IPS-18a (cell line): ENCODE results near the gene TRMT1.

Source experiments
- H3K27ac ChIP-seq: one replicate; pipeline ENCODE4 v1.5.1; 2013; ENCODE audit warnings: low read length
- H3K27me3 ChIP-seq: one replicate; pipeline ENCODE4 v1.6.1; 2013; ENCODE audit warnings: mild to moderate bottlenecking, low read length; ENCODE audit not compliant: control insufficient read depth, insufficient read depth
- H3K36me3 ChIP-seq: one replicate; pipeline ENCODE4 v1.6.1; 2013; ENCODE audit warnings: low read depth, low read length; ENCODE audit not compliant: control insufficient read depth
- H3K4me1 ChIP-seq: one replicate; pipeline ENCODE4 v1.6.1; 2013; ENCODE audit warnings: low read depth, low read length; ENCODE audit not compliant: control insufficient read depth
- H3K4me3 ChIP-seq: one replicate; pipeline ENCODE4 v1.5.1; 2013; ENCODE audit warnings: low read length
- H3K9ac ChIP-seq: one replicate; pipeline ENCODE4 v1.6.1; 2013; ENCODE audit warnings: mild to moderate bottlenecking, low read length, moderate library complexity
- H3K9me3 ChIP-seq: one replicate; pipeline ENCODE4 v1.6.1; 2013; ENCODE audit warnings: low read depth, low read length; ENCODE audit not compliant: control insufficient read depth

The TRMT1 gene

DNA sequence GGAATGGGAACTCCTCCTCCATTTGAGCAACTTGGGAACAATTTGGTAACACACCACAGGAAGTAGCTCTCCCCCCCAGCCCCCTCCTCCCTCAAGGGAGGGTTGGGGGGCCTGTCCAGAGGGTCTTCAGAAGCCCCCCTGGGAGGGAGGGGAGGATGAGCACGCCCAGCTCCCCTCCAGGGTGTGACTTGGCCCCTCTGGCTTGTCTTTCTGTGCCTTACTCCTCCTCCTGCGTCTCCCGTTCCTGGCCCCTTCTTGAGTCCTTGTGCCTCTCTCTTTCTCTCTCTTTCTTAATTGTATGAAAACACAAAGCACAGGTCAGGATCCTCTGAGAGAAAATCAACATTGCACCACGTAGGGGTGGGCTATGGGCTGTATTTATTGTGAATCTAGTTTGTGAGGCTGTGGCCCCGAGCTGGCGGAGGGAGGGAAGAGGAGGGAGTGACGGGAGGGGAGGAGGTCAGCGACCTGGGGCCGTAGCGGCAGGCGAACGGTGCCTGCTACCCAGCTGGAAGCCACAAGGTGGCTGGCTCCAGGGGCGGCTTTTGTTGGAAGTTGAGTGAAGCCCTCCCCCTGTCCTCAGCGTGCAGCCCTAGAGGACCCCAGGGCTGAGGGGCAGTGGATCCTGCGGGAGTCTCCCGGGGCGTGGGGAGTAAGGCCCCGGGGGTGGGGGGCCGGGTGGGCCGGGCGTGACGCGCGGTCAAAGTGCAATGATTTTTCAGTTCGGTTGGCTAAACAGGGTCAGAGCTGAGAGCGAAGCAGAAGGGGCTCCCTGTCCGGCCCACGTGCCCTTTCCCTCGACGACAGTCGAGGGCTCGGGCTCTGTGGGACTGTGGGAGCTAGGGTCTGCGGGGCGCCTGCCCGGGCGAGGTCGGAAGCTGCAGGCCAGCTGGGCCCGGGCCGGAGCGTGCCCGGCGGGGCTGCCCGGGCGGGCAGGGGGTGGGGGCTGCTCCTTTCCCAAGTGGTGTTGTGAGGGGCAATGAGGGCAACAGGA is 20.3 kb downstream of the TRMT1 start:
- H3K9me3 ChIP-seq = no peaks in the 10 kb centered on the region
- no peak overlapping the region for H3K27ac ChIP-seq
- peaks cover 99% of the 10 kb centered on the region for H3K27me3 ChIP-seq
- no peaks in the 10 kb centered on the region for H3K36me3 ChIP-seq
- peaks cover 12% of the 10 kb centered on the region for H3K4me1 ChIP-seq
- no peak overlapping the region for H3K9ac ChIP-seq
- H3K4me3 ChIP-seq = peak overlapping the region; percentile 38

DNA sequence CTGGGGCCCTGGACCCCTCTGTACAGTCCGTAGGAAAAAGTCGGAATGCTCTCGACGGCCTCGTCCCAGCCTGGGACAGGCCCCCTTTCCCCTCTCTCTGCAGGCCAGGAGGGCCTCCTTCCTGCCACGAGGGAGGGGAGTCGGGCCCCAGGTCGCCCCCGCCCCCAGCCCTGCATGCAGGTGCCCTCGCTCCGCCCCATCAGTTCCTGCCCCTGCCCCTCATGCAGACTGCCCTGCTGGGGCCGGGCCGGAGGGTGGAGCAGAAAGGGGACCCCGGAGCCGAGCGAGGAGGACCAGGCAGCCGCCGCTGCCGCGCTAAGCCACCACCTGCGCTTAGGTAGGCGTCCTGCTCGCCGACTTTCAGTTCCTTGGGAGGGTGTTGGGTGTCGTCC is 21.2 kb downstream of the TRMT1 start:
- Histone ChIP-seq H3K9me3 (no peaks in the 10 kb centered on the region), H3K4me1 (peaks cover 13% of the 10 kb centered on the region), H3K36me3 (no peaks in the 10 kb centered on the region), H3K4me3 (peak overlapping the region; percentile 38), H3K27me3 (peaks cover 97% of the 10 kb centered on the region), H3K9ac (no peak overlapping the region), H3K27ac (no peak overlapping the region)

DNA sequence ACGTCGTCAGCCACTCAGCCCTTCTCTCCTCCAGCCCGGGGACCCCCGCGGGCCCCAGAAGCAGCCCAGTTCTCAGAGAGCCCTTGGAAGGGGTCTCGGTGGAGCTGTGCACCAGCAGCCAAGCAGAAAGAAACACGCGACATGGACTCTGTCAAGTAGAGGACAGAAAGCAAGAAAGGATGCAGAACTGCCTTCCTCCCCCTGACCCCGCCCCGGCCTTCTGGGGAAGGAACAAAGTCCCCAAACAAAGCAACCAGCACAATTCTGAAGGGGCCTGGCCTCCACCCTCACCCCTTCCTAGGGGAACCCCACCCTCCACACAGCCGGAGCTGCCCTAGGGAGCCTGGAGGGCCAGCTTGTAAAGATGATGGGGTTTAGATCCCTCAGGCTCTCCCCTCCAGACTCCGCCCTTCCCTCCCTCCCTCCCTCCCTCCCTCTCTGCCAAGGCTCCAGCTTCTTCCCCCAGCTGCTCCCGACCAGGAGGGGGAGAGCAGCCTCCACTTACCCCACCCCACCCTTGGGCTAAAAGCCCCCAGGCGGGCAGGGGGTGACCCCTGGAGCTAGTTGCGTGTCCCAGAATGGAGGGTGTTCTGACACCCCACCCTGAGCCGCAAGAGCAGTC is 21.7 kb downstream of the TRMT1 start:
- no peak overlapping the region for H3K9ac ChIP-seq
- no peaks in the 10 kb centered on the region for H3K36me3 ChIP-seq
- H3K9me3 ChIP-seq = no peaks in the 10 kb centered on the region
- no peak overlapping the region for H3K4me3 ChIP-seq
- peaks cover 13% of the 10 kb centered on the region for H3K4me1 ChIP-seq
- no peak overlapping the region for H3K27ac ChIP-seq
- H3K27me3 ChIP-seq = peaks cover 92% of the 10 kb centered on the region

DNA sequence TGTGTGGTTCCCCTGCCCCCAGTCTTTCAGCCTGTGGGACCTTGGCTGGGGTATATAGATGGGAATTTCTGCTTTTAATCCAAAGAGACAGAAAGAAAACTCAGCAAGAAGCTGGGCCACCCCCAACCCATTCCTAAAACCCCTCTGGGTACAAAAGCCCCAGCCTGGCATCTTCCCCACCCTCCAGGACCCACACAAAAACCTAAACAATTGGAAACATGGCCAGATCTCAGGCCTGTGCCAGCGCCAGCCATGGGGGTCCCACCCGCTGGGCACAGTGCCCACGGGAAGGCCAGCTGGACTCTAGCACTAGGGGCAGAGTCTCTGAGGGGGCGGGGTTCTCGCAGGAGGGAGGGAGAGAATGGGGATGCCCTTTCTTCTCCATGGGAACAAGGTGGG is 22.4 kb downstream of the TRMT1 start:
- H3K36me3 ChIP-seq = no peaks in the 10 kb centered on the region
- no peak overlapping the region for H3K27ac ChIP-seq
- peaks cover 85% of the 10 kb centered on the region for H3K27me3 ChIP-seq
- H3K9ac ChIP-seq = no peak overlapping the region
- H3K4me3 ChIP-seq = no peak overlapping the region
- H3K9me3 ChIP-seq = no peaks in the 10 kb centered on the region
- peaks cover 13% of the 10 kb centered on the region for H3K4me1 ChIP-seq

DNA sequence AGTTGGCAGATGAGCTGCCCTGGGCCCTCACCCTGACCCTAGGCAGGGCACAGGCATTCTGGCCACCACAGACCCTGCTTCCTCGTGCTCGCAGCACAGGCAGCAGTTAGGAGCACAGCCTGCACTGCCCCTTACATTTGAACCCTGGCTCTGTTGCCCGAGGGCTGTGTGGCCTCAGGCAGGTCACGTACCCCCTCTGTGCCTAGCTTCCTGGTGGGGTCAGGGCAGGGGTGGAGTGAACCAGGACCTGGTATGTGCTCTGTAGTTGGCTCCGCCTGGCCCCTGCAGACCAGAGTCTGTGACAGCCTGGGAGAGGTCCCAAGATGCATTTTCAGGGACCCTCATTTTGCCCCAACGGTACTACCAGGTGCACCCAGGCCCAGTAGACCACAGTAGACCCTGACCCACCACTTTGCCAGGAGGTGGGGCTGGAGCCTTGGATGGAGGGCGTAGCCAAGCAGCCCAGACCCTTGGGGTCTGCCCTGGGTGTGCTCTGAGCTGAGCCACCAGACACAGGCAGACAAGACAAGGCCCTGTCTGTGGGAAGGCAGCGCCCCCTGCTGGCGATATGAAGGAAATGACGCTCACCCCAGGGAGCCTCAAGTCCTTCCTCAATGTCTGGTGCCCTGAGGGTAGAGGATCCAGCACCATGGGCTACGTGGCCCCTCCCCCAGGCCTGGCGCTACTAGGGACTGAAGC is 23.0 kb downstream of the TRMT1 start:
- H3K9me3 ChIP-seq = no peaks in the 10 kb centered on the region
- no peak overlapping the region for H3K9ac ChIP-seq
- no peak overlapping the region for H3K4me3 ChIP-seq
- peaks cover 79% of the 10 kb centered on the region for H3K27me3 ChIP-seq
- peaks cover 13% of the 10 kb centered on the region for H3K4me1 ChIP-seq
- H3K27ac ChIP-seq = no peak overlapping the region
- no peaks in the 10 kb centered on the region for H3K36me3 ChIP-seq

DNA sequence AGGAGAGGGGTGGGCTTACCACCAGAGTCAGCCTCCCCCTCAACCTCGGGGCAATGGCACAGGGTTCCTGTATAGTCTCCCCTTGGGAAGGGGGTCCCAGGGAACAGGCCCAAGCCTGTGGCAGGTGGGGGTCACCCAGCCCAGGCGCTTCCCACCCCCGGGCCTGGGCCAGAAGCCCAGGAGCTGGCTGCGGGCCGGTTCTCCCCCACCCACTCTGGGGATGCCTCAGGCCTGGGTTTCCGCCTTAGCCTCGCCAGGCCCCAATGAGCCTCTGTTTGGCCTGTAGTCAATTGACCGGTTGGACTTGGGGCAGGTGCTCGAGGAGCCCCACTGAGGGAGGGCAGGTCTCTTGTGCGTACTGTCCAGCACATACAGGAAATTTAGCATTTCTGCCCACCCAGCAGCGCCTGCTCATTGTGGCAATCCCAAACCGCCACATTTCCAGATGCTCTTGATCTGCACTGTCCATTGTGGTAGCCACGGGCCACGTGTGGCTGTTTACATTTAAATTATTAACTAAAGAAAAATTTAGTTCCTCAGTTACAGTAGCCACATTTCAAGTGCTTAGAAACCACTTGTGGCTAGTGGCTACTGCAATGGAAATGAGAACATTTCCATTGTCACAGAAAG is 23.8 kb downstream of the TRMT1 start:
- Histone ChIP-seq H3K9ac (no peak overlapping the region), H3K27ac (no peak overlapping the region), H3K4me3 (no peak overlapping the region), H3K27me3 (peaks cover 71% of the 10 kb centered on the region), H3K4me1 (peaks cover 13% of the 10 kb centered on the region), H3K9me3 (no peaks in the 10 kb centered on the region), H3K36me3 (no peaks in the 10 kb centered on the region)

DNA sequence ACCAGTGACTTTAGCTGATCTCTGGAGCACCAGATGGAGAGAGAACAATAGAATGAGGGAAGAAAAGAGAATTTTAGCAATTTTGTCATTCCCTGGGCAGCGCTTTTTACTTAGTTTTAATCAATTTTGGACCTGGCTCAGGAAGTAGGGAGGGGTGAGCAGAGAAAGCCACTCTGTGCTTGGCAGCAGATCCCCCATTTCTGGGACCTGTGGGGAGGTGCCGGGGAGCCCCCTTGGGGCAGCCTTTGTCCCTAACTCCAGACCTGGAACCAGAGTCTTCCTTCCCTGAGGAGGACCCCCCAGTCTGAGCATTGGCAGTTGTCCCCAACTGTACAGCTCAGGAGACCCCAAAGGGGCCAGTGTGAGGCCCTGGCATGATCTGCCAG is 24.4 kb downstream of the TRMT1 start:
- peaks cover 13% of the 10 kb centered on the region for H3K4me1 ChIP-seq
- H3K27ac ChIP-seq = no peak overlapping the region
- H3K9ac ChIP-seq = no peak overlapping the region
- H3K4me3 ChIP-seq = no peak overlapping the region
- no peaks in the 10 kb centered on the region for H3K9me3 ChIP-seq
- peaks cover 65% of the 10 kb centered on the region for H3K27me3 ChIP-seq
- no peaks in the 10 kb centered on the region for H3K36me3 ChIP-seq

DNA sequence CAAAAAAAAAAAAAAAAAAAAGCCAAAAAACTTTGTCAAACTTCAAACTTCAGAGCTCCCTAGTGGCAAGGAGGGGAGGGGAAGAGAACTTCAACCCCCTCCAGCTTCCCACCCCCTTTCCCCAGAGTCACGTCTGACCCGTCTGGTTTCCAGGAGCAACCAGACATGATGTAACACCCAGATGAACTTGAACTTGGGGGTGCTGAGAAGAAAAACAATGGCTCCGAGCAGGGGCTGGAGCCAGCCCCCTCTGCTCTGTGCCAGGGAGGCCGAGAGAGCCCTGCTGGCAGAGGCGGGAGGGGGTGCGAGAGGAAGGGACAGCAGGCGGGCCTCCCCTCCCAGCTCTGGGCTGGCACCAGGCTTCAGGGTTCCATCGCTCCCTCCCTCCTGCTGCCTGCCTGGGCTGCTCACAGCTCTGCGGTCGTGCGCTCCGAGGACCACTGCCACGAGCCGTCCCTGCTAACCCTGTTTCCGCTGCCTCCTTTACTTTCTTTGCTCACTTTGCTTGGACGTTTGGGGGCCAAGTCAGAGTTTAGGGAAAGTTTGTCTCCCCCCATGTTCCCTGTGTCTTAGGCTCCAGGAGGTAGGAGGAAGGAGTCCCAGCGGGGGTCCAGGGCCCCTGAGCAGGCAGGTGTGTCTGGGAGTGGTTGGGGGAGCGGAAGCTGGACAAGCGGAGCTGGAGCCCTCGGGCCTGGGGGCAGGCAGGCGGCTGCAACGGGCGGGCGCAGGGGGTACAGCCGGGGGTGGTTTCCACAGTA is 25.0 kb downstream of the TRMT1 start:
- H3K36me3 ChIP-seq = no peaks in the 10 kb centered on the region
- no peak overlapping the region for H3K4me3 ChIP-seq
- no peaks in the 10 kb centered on the region for H3K9me3 ChIP-seq
- no peak overlapping the region for H3K9ac ChIP-seq
- peaks cover 13% of the 10 kb centered on the region for H3K4me1 ChIP-seq
- H3K27ac ChIP-seq = no peak overlapping the region
- peaks cover 59% of the 10 kb centered on the region for H3K27me3 ChIP-seq

DNA sequence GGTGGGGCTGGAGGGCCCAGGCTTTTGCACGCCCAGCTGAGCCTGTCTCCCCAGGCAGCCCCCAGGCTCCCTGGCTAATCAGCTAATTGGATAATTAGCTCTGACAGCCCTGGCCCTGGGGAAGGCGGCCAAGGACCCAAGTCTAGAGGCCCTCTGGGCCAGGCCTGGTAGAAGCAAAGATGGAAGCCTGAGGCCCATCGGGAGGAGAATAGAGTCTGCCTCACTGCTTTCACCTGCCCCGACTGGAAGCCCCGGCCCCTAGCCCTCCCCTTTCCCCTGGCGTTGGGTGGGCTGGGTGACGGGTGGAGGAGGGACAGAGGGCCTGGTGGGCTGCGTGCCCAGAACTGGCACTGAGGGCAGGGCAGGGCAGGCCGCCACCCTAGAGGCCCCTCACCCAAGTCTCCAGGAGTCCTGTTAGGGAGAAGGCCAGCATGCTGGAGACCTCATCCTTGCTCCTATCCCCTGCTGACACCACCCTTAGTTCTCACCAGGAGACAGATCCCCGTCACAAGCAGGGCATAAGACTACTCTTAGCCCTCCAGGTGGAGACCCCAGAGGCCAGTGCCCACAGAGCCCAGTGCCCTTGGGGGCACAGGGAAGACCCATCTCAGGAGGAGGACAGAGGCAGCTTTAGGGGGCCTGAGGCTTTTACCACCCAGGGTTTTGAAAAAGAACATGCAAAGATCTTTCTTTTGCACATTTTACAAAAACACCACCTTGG is 25.9 kb downstream of the TRMT1 start:
- H3K4me3 ChIP-seq = no peak overlapping the region
- H3K27ac ChIP-seq = no peak overlapping the region
- H3K4me1 ChIP-seq = peaks cover 13% of the 10 kb centered on the region
- H3K27me3 ChIP-seq = peaks cover 56% of the 10 kb centered on the region
- H3K36me3 ChIP-seq = no peaks in the 10 kb centered on the region
- no peak overlapping the region for H3K9ac ChIP-seq
- no peaks in the 10 kb centered on the region for H3K9me3 ChIP-seq

DNA sequence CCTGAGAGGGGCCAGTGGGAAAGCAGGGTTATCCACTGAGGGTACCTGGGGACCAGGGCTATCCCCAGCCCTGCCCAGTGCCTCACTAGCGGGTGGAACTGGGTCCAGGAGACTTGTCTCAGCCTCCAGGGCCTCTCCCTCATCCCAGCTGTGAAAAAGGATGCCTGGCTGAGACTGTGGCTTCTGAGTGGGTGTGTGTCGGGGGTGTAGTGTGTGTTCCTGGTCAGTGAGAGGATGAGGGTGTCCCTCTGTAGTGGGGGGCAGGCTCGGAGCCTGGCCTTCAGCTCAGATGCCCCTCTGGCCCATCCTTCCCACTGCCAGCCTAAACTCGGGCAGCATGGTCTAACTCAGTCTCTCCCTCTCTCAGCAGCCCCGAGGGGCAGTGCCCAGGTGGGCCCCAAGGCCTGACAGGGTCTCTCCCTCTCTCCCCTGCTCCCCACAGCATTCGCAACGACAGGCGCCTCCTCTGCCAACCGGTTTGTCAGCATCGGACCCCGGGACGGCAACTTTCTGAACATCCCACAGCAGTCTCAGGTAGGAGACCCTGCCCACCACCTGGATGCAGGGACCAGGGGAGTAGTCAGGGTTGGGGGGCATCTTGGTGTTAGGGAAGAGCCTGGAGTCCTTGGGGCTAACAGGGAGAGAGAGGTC is 26.6 kb downstream of the TRMT1 start:
- Histone ChIP-seq H3K27me3 (peaks cover 53% of the 10 kb centered on the region), H3K9ac (no peak overlapping the region), H3K4me3 (no peak overlapping the region), H3K27ac (no peak overlapping the region), H3K36me3 (no peaks in the 10 kb centered on the region), H3K4me1 (peaks cover 13% of the 10 kb centered on the region), H3K9me3 (no peaks in the 10 kb centered on the region)
